SU-DHL-6 (cell line): Measurements from ENCODE around the gene PPP2R3B.
A peak's percentile ranks its signal among the peaks of the same experiment; 100 is the strongest.

Source experiments
- H2AFZ ChIP-seq: fragments of 200-600 bp; sonication (generic); 2 replicates; pipeline ENCODE4 v1.6.1; 2014; ENCODE audit warnings: low read depth, mild to moderate bottlenecking, moderate library complexity, mixed read lengths, antibody characterized with exemption, low read length; ENCODE audit not compliant: severe bottlenecking
- H3F3A ChIP-seq: fragments of 200-600 bp; shearing (Covaris generic); 2 replicates; pipeline ENCODE4 v1.6.0; 2016; ENCODE audit warnings: antibody characterized with exemption, mild to moderate bottlenecking; ENCODE audit not compliant: insufficient read depth
- H3K27ac ChIP-seq: fragments of 200-600 bp; sonication (generic); 2 replicates; pipeline ENCODE4 v1.5.1; 2016; ENCODE audit warnings: low read depth, mild to moderate bottlenecking, low read length, moderate library complexity, mixed read lengths
- H3K27me3 ChIP-seq: fragments of 200-600 bp; sonication (generic), shearing (Covaris generic); 2 replicates; pipeline ENCODE4 v1.6.0; 2014; ENCODE audit warnings: mild to moderate bottlenecking, low read length
- H3K36me3 ChIP-seq: fragments of 200-600 bp; sonication (generic); 2 replicates; pipeline ENCODE4 v1.6.1; 2014; ENCODE audit warnings: mild to moderate bottlenecking, low read length, mixed read lengths
- H3K4me2 ChIP-seq: fragments of 300-600, 200-600 bp; shearing (Covaris generic), sonication (generic); 2 replicates; pipeline ENCODE4 v1.6.0; 2014; ENCODE audit warnings: low read length, low read depth, mild to moderate bottlenecking; ENCODE audit not compliant: poor library complexity, severe bottlenecking
- H3K4me3 ChIP-seq: fragments of 200-600 bp; sonication (generic); 2 replicates; pipeline ENCODE4 v1.5.1; 2014; ENCODE audit warnings: antibody characterized with exemption, low read length, mild to moderate bottlenecking, mixed read lengths; ENCODE audit not compliant: insufficient read depth, poor library complexity, severe bottlenecking
- H3K79me2 ChIP-seq: fragments of 200-600 bp; sonication (generic); 2 replicates; pipeline ENCODE4 v1.6.1; 2014; ENCODE audit warnings: mild to moderate bottlenecking, low read length, moderate library complexity; ENCODE audit not compliant: insufficient read depth
- H3K9ac ChIP-seq: fragments of 200-600 bp; sonication (generic); 2 replicates; pipeline ENCODE4 v1.7.0; 2014; ENCODE audit warnings: mild to moderate bottlenecking, low read length
- H3K9me2 ChIP-seq: fragments of 200-600 bp; sonication (generic); replicated peaks from 2 replicates; pipeline ENCODE4 v1.6.1; 2014; ENCODE audit warnings: low read length; ENCODE audit not compliant: insufficient read depth
- H3K9me3 ChIP-seq: fragments of 200-600 bp; sonication (generic); 2 replicates; pipeline ENCODE4 v1.6.1; 2014; ENCODE audit warnings: low read length, mixed read lengths; ENCODE audit not compliant: insufficient read depth
- H4K20me1 ChIP-seq: fragments of 200-600 bp; sonication (generic); 2 replicates; pipeline ENCODE4 v1.6.1; 2014; ENCODE audit warnings: low read depth, mild to moderate bottlenecking, antibody characterized with exemption, low read length, moderate library complexity, mixed read lengths
- CTCF ChIP-seq: fragments of 200-600 bp; sonication (generic); IDR thresholded peaks from one replicate; pipeline ENCODE4 v1.5.1; 2017; ENCODE audit warnings: antibody characterized with exemption, mild to moderate bottlenecking, low read length, moderate library complexity; ENCODE audit not compliant: insufficient read depth, poor library complexity, severe bottlenecking
- EZH2phosphoT487 ChIP-seq: fragments of 200-600 bp; sonication (generic), shearing (Covaris generic); conservative IDR thresholded peaks from 2 replicates; pipeline ENCODE4 v1.6.1; 2018; ENCODE audit warnings: mild to moderate bottlenecking, antibody characterized with exemption, low read length, moderate library complexity, mixed read lengths

The PPP2R3B gene

GRCh38 chrX:369563-370101 is 17.1 kb downstream of the PPP2R3B start:
- H3K79me2 ChIP-seq, result no peaks in the 10 kb centered on the region

GRCh38 chrX:368811-369562 is 17.7 kb downstream of the PPP2R3B start:
- H3K27ac ChIP-seq, result peak overlapping the region; percentile 96
- H2AFZ ChIP-seq, result no peak overlapping the region
- no peaks in the 10 kb centered on the region for H3K9me3 ChIP-seq
- no peak for TF ChIP-seq CTCF
- no peak for TF ChIP-seq EZH2phosphoT487
- peak overlapping the region; percentile 53 for H3K4me2 ChIP-seq
- H3K4me3 ChIP-seq, result no peak overlapping the region
- no peaks in the 10 kb centered on the region for H4K20me1 ChIP-seq
- no peaks in the 10 kb centered on the region for H3K9me2 ChIP-seq
- H3K9ac ChIP-seq, result peak overlapping the region; percentile 49
- no peaks in the 10 kb centered on the region for H3K27me3 ChIP-seq
- H3K79me2 ChIP-seq, result no peaks in the 10 kb centered on the region
- no peaks in the 10 kb centered on the region for H3K36me3 ChIP-seq
- peaks cover 22% of the 10 kb centered on the region for H3F3A ChIP-seq

More at GRCh38 chrX:369563-370101, 17.1 kb downstream of the PPP2R3B start:
- Histone ChIP-seq H3K9ac (peak overlapping the region; percentile 49), H3K27me3 (no peaks in the 10 kb centered on the region), H2AFZ (no peak overlapping the region), H3K27ac (peak overlapping the region; percentile 96), H3K36me3 (no peaks in the 10 kb centered on the region), H3K9me3 (no peaks in the 10 kb centered on the region), H4K20me1 (no peaks in the 10 kb centered on the region), H3K4me3 (no peak overlapping the region), H3K9me2 (no peaks in the 10 kb centered on the region), H3F3A (peaks cover 22% of the 10 kb centered on the region), H3K4me2 (peak overlapping the region; percentile 53)
- TF ChIP-seq CTCF, result no peak
- TF ChIP-seq EZH2phosphoT487, result no peak

- Histone ChIP-seq H3K4me2 (no peak overlapping the region), H3K27me3 (no peaks in the 10 kb centered on the region), H3K4me3 (no peak overlapping the region), H3K9ac (no peak overlapping the region), H3F3A (peaks cover 22% of the 10 kb centered on the region), H3K9me3 (no peaks in the 10 kb centered on the region), H2AFZ (no peak overlapping the region), H3K9me2 (no peaks in the 10 kb centered on the region), H3K79me2 (no peaks in the 10 kb centered on the region), H3K36me3 (no peaks in the 10 kb centered on the region), H3K27ac (peak overlapping the region; percentile 61), H4K20me1 (no peaks in the 10 kb centered on the region)
- TF ChIP-seq CTCF (no peak), EZH2phosphoT487 (no peak)
Observed at GRCh38 chrX:367866-368265, 18.8 kb downstream of the PPP2R3B start.
